Upper lobe of left lung (tissue), 6 donors: ENCODE measurements around the gene ATG101. TPM values are rescaled to one million over a fixed set of nuclear protein-coding genes. Genes with fewer than 3 reads are reported as not detected.
A peak's percentile ranks its signal among the peaks of the same experiment; 100 is the strongest.

Source experiments
- ATAC-seq, 2 donors: fragments of 200-7000 bp; cut with Tn5 transposase; one replicate each; pipeline ENCODE4 v1.9.1; 2022; ENCODE audit warnings: mild to moderate bottlenecking in 2 of 2, moderate library complexity in 2 of 2; ENCODE audit not compliant: low FRiP score in 2 of 2
- DNase-seq, 2 donors: peaks; one replicate each; pipeline ENCODE4 v3.0.0-alpha.2; 2019 to 2020
- H3K27ac ChIP-seq, 4 donors: fragments of 200-600 bp; sonication (generic); one replicate each; pipeline ENCODE4 v1.5.1; 2016 to 2019
- H3K27me3 ChIP-seq, 4 donors: fragments of 200-600 bp; sonication (generic); one replicate each; pipeline ENCODE4 v1.5.1; 2017 to 2019
- H3K36me3 ChIP-seq, 4 donors: fragments of 200-600 bp; sonication (generic); one replicate each; pipeline ENCODE4 v1.5.1; 2016 to 2019
- H3K4me1 ChIP-seq, 4 donors: fragments of 200-600 bp; sonication (generic); one replicate each; pipeline ENCODE4 v1.5.1; 2018 to 2019
- H3K4me3 ChIP-seq, 4 donors: fragments of 200-600 bp; sonication (generic); one replicate each; pipeline ENCODE4 v1.5.1; 2017 to 2019; ENCODE audit warnings: mild to moderate bottlenecking in 2 of 4, moderate library complexity in 1 of 4
- H3K9me3 ChIP-seq, 4 donors: fragments of 200-600 bp; sonication (generic); one replicate each; pipeline ENCODE4 v1.5.1; 2018 to 2019
- CTCF ChIP-seq, 6 experiments: fragments of 450-650 bp in 4 of 6; fragments of 200-600 bp in 2 of 6; sonication (generic) in 2 of 6; IDR thresholded peaks; one replicate each; pipeline ENCODE4 v1.5.1; 2016 to 2019; ENCODE audit warnings: antibody characterized with exemption in 6 of 6
- EP300 ChIP-seq, 4 donors: sonication (generic); formaldehyde crosslinking; IDR thresholded peaks; one replicate each; pipeline ENCODE4 v1.5.1; 2017; ENCODE audit warnings: antibody characterized with exemption in 4 of 4, control low read depth in 2 of 4
- POLR2A ChIP-seq, 4 donors: fragments of 450-650 bp; IDR thresholded peaks; one replicate each; pipeline ENCODE4 v1.5.1; 2016 to 2017; ENCODE audit warnings: antibody characterized with exemption in 4 of 4, mild to moderate bottlenecking in 2 of 4
- POLR2AphosphoS5 ChIP-seq, 2 donors: sonication (generic); formaldehyde crosslinking; IDR thresholded peaks; one replicate each; pipeline ENCODE4 v1.5.1; 2017; ENCODE audit warnings: antibody characterized with exemption in 2 of 2
- WGBS, 2 donors: methylation state at CpG; one replicate each; pipeline ENCODE4 v1.1.5; 2017 to 2018; 5-methylcytosine and 5-hydroxymethylcytosine counted together
- total RNA-seq, 6 donors: library from RNA; depleted of rRNA in 4 of 6; stranded (reverse); fragments of >200 nt in 4 of 6; gene quantifications; one replicate each; pipeline versions ENCODE4 v1.1.0 to v1.2.1, GENCODE V29; 2016 to 2021
- donor health status: DM: no; HTN: no; CAD: no; lungs with moderate emphysema.
- donor health status: DM: no; HTN: yes; CAD: no; lungs with severe emphysema.

ATG101 gene
- total RNA-seq, 6 donors from 2014 or later = 17.8 to 74.8 (median 35.9) TPM

- Histone ChIP-seq H3K9me3 (no peaks in the 10 kb centered on the region), H3K36me3 (no peaks in the 10 kb centered on the region), H3K4me3 (no peak overlapping the region), H3K27me3 (no peaks in the 10 kb centered on the region), H3K27ac (no peak overlapping the region), H3K4me1 (peaks cover 30 to 44% (median 37%) of the 10 kb centered on the region in 4 donors)
- 50% methylated on average over 1 to 4 of the region's 4 CpGs for WGBS, 2 donors
- ATAC-seq (no peak), DNase-seq (peak in 1 of 2 donors; percentile 64)
- TF ChIP-seq POLR2AphosphoS5 (IDR thresholded peaks at IDR 0.05) (no peak), POLR2A (IDR thresholded peaks at IDR 0.05) (no peak), CTCF (IDR thresholded peaks at IDR 0.05) (no peak), EP300 (IDR thresholded peaks at IDR 0.05) (no peak)
These were observed 40.1 kb upstream of the ATG101 start for GRCh38 chr12:52029685-52030084.

- DNase-seq = peak in 1 of 2 donors; percentile 76
These were observed 37.4 kb upstream of the ATG101 start for GRCh38 chr12:52032446-52032803.

GRCh38 chr12:52032804-52033445 lies 36.9 kb upstream of the ATG101 start:
- peaks cover 27 to 37% (median 34%) of the 10 kb centered on the region in 4 donors for H3K4me1 ChIP-seq
- H3K4me3 ChIP-seq = peak overlapping the region in 3 of 4 donors; percentile 29 to 37 (median 36)
- H3K27ac ChIP-seq = peak overlapping the region; percentile 86 to 92 (median 89)
- H3K36me3 ChIP-seq = no peaks in the 10 kb centered on the region
- WGBS, 2 donors = 0 to 2% methylated on average over 8 to 47 of the region's 48 CpGs
- peak; percentile 97 to 99 for DNase-seq
- ATAC-seq = peak; percentile 92 to 96
- H3K27me3 ChIP-seq = no peaks in the 10 kb centered on the region
- TF ChIP-seq CTCF (IDR thresholded peaks at IDR 0.05) (peak in 2 of 6 experiments; percentile 12 to 13), EP300 (IDR thresholded peaks at IDR 0.05) (peak in 2 of 4 donors; percentile 85 to 91), POLR2A (IDR thresholded peaks at IDR 0.05) (peak in 3 of 4 donors; percentile 53 to 80 (median 77)), POLR2AphosphoS5 (IDR thresholded peaks at IDR 0.05) (peak; percentile 86 to 89)
- no peaks in the 10 kb centered on the region for H3K9me3 ChIP-seq

More at GRCh38 chr12:52032446-52032803, 37.4 kb upstream of the ATG101 start:
- H3K27ac ChIP-seq = peak overlapping the region; percentile 85 to 92 (median 89)
- H3K27me3 ChIP-seq = no peaks in the 10 kb centered on the region
- H3K9me3 ChIP-seq = no peaks in the 10 kb centered on the region
- no peaks in the 10 kb centered on the region for H3K36me3 ChIP-seq
- TF ChIP-seq CTCF (IDR thresholded peaks at IDR 0.05) = no peak
- no peak for TF ChIP-seq EP300 (IDR thresholded peaks at IDR 0.05)
- no peak for TF ChIP-seq POLR2AphosphoS5 (IDR thresholded peaks at IDR 0.05)
- TF ChIP-seq POLR2A (IDR thresholded peaks at IDR 0.05) = no peak
- ATAC-seq = peak; percentile 43 to 46
- H3K4me3 ChIP-seq = peak overlapping the region in 3 of 4 donors; percentile 29 to 37 (median 36)
- H3K4me1 ChIP-seq = peaks cover 22 to 32% (median 31%) of the 10 kb centered on the region in 4 donors
- WGBS, 2 donors = 9% methylated on average over 5 of the region's 5 CpGs

GRCh38 chr12:52033446-52034140 lies 36.2 kb upstream of the ATG101 start:
- H3K4me3 ChIP-seq = peak overlapping the region in 3 of 4 donors; percentile 29 to 37 (median 36)
- peaks cover 28 to 44% (median 40%) of the 10 kb centered on the region in 4 donors for H3K4me1 ChIP-seq
- no peaks in the 10 kb centered on the region for H3K27me3 ChIP-seq
- H3K9me3 ChIP-seq = no peaks in the 10 kb centered on the region
- TF ChIP-seq CTCF (IDR thresholded peaks at IDR 0.05) (no peak), EP300 (IDR thresholded peaks at IDR 0.05) (no peak), POLR2AphosphoS5 (IDR thresholded peaks at IDR 0.05) (no peak)
- H3K27ac ChIP-seq = peak overlapping the region; percentile 86 to 92 (median 89)
- H3K36me3 ChIP-seq = no peaks in the 10 kb centered on the region
- ATAC-seq = peak in 1 of 2 donors; percentile 11
- WGBS, 2 donors = 55 to 58% methylated on average over 13 of the region's 13 CpGs
- DNase-seq = no peak
